Small intestine (tissue), 7 donors: ENCODE data around the gene SOX2. TPM values are rescaled to one million over a fixed set of nuclear protein-coding genes. Genes with fewer than 3 reads are reported as not detected.
A peak's percentile ranks its signal among the peaks of the same experiment; 100 is the strongest.

Experiments used
- DNase-seq, 2 donors: peaks; one replicate each; pipeline versions ENCODE4 v3.0.0 to v3.0.0-alpha.2; 2013
- FAIRE-seq: peaks from 2 replicates; lab custom pipeline; 2012; peaks lifted over from hg19 to GRCh38; lab: Jason Lieb, UNC
- H3K27ac ChIP-seq, 3 donors: one replicate each; pipeline ENCODE4 v1.5.1; 2013; ENCODE audit warnings: low read length in 2 of 3, mild to moderate bottlenecking in 2 of 3, control low read depth in 1 of 3, inconsistent platforms in 1 of 3, low read depth in 1 of 3, moderate library complexity in 1 of 3
- H3K27me3 ChIP-seq, 3 donors: one replicate each; pipeline ENCODE4 v1.6.1; 2013; ENCODE audit warnings: low read length in 3 of 3, inconsistent platforms in 1 of 3; ENCODE audit not compliant: control insufficient read depth in 3 of 3, insufficient read depth in 3 of 3
- H3K36me3 ChIP-seq, 3 donors: one replicate each; pipeline ENCODE4 v1.6.1; 2013; ENCODE audit warnings: low read length in 3 of 3, inconsistent platforms in 1 of 3, low read depth in 1 of 3, mild to moderate bottlenecking in 1 of 3, moderate library complexity in 1 of 3; ENCODE audit not compliant: control insufficient read depth in 3 of 3, insufficient read depth in 2 of 3
- H3K4me1 ChIP-seq, 3 donors: one replicate each; pipeline ENCODE4 v1.6.1; 2013; ENCODE audit warnings: low read length in 2 of 3, inconsistent platforms in 1 of 3, low read depth in 1 of 3, mild to moderate bottlenecking in 1 of 3, moderate library complexity in 1 of 3; ENCODE audit not compliant: control insufficient read depth in 3 of 3, insufficient read depth in 2 of 3
- H3K4me3 ChIP-seq, 3 donors: one replicate each; pipeline ENCODE4 v1.5.1; 2013; ENCODE audit warnings: low read length in 3 of 3, control low read depth in 1 of 3, inconsistent platforms in 1 of 3, low read depth in 1 of 3, mild to moderate bottlenecking in 1 of 3, moderate library complexity in 1 of 3
- H3K9me3 ChIP-seq, 2 donors: one replicate each; pipeline ENCODE4 v1.6.1; 2013; ENCODE audit warnings: low read depth in 1 of 2, low read length in 1 of 2; ENCODE audit not compliant: control insufficient read depth in 2 of 2, insufficient read depth in 1 of 2
- WGBS, 3 donors: extraction: QIAGEN DNeasy Blood & Tissue Kit; methylation state at CpG; one replicate each; pipeline ENCODE4 v1.1.7; 2013; 5-methylcytosine and 5-hydroxymethylcytosine counted together
- polyA plus RNA-seq, 4 donors: library from polyadenylated mRNA; stranded (reverse) in 3 of 4; unstranded in 1 of 4; fragments of 200-250 nt in 3 of 4; fragments of 120-200 nt in 1 of 4; gene quantifications; one replicate each; pipeline versions ENCODE4 v1.2.1 to v1.2.3, GENCODE V29; 2013
- donor health status: healthy with polysubstance abuse.
- donor health status: control.
- donor health status: control.
- donor health status: Bipolar disorder and iron deficiency.
- donor health status: healthy.

Gene SOX2
- polyA plus RNA-seq, 4 donors, result 0.22 to 1.4 TPM; not detected in 2

DNA sequence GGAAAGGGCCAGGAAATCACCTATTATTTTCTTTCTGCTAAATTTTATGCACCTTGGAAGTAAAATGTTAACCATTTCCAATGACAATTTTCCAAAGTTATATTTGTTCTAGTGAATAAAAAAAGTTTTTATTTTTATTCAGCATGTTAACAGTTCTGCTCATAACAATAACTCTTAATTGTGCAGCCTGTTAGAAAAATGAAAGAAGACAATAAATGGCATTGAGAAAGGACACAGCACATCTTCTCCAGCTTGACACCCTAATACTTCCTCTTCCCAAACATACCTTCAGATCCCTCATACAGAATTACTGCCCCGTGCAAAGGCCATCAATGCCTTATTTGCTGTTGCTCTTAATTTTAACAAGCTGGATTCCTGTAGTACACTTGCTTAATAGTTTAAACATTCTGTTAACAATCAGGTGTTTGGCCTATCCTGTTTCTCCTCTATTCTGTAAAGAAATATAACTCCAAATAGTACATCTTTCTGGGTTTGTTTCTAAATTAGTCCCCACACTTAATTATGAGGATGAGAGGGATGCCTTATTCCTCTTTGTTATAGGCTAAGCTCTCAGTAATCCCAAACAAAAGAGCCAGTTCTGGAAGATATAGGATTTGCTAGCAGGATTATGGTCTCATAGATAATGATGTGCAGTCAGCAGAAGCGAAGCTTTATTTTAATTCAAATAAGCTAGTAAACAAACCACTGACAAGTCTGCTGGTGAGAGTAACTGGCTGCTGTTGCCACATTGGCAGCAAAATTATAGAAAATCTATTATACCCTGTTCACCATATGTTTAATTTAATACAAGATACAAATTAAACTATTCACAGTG, 19.2 kb upstream of the SOX2 start:
- WGBS, 3 donors, result 50 to 60% (median 51%) methylated on average over 2 of the region's 2 CpGs
- no peak for FAIRE-seq
- Histone ChIP-seq H3K4me3 (no peak overlapping the region), H3K27ac (no peak overlapping the region), H3K36me3 (no peaks in the 10 kb centered on the region), H3K4me1 (peaks cover 0 to 7% (median 2%) of the 10 kb centered on the region in 3 donors), H3K27me3 (peaks cover 8 to 33% (median 22%) of the 10 kb centered on the region in 3 donors), H3K9me3 (no peaks in the 10 kb centered on the region)
- no peak for DNase-seq

- Histone ChIP-seq H3K4me1 (peaks cover 0 to 7% (median 2%) of the 10 kb centered on the region in 3 donors), H3K36me3 (no peaks in the 10 kb centered on the region), H3K27me3 (peaks cover 8 to 36% (median 25%) of the 10 kb centered on the region in 3 donors), H3K9me3 (no peaks in the 10 kb centered on the region), H3K27ac (no peak overlapping the region), H3K4me3 (no peak overlapping the region)
- FAIRE-seq (no peak), DNase-seq (no peak)
- WGBS, 3 donors, result 80 to 91% (median 86%) methylated on average over 1 of the region's 1 CpG
Observed at GRCh38 chr3:181693280-181693679, 18.4 kb upstream of the SOX2 start.

- 8 to 14% (median 10%) methylated on average over 42 to 53 of the region's 53 CpGs for WGBS, 3 donors
- Histone ChIP-seq H3K36me3 (no peaks in the 10 kb centered on the region), H3K27ac (no peak overlapping the region), H3K27me3 (peaks cover 8 to 52% (median 36%) of the 10 kb centered on the region in 3 donors), H3K4me3 (peak overlapping the region in 2 of 3 donors; percentile 14 to 16), H3K4me1 (peaks cover 0 to 7% (median 2%) of the 10 kb centered on the region in 3 donors), H3K9me3 (no peaks in the 10 kb centered on the region)
- DNase-seq (peak in 1 of 2 donors; percentile 71), FAIRE-seq (no peak)
Observed at GRCh38 chr3:181694805-181695660, 16.7 kb upstream of the SOX2 start.

- 2 to 8% (median 6%) methylated on average over 65 of the region's 65 CpGs for WGBS, 3 donors
- Histone ChIP-seq H3K27ac (no peak overlapping the region), H3K27me3 (peaks cover 8 to 60% (median 36%) of the 10 kb centered on the region in 3 donors), H3K4me3 (peak overlapping the region in 2 of 3 donors; percentile 14 to 16), H3K9me3 (no peaks in the 10 kb centered on the region), H3K36me3 (no peaks in the 10 kb centered on the region), H3K4me1 (peaks cover 2 to 7% (median 5%) of the 10 kb centered on the region in 3 donors)
- no peak for FAIRE-seq
- no peak for DNase-seq
Observed at GRCh38 chr3:181695661-181696491, 15.8 kb upstream of the SOX2 start.

- FAIRE-seq (no peak), DNase-seq (no peak)
- no peak overlapping the region for H3K4me3 ChIP-seq
- no peak overlapping the region for H3K27ac ChIP-seq
- 18 to 26% (median 24%) methylated on average over 11 of the region's 11 CpGs for WGBS, 3 donors
- no peaks in the 10 kb centered on the region for H3K36me3 ChIP-seq
- H3K9me3 ChIP-seq, result no peaks in the 10 kb centered on the region
- peaks cover 2 to 7% (median 5%) of the 10 kb centered on the region in 3 donors for H3K4me1 ChIP-seq
- peaks cover 8 to 67% (median 38%) of the 10 kb centered on the region in 3 donors for H3K27me3 ChIP-seq
Observed at GRCh38 chr3:181696626-181697230, 15.0 kb upstream of the SOX2 start.

DNA sequence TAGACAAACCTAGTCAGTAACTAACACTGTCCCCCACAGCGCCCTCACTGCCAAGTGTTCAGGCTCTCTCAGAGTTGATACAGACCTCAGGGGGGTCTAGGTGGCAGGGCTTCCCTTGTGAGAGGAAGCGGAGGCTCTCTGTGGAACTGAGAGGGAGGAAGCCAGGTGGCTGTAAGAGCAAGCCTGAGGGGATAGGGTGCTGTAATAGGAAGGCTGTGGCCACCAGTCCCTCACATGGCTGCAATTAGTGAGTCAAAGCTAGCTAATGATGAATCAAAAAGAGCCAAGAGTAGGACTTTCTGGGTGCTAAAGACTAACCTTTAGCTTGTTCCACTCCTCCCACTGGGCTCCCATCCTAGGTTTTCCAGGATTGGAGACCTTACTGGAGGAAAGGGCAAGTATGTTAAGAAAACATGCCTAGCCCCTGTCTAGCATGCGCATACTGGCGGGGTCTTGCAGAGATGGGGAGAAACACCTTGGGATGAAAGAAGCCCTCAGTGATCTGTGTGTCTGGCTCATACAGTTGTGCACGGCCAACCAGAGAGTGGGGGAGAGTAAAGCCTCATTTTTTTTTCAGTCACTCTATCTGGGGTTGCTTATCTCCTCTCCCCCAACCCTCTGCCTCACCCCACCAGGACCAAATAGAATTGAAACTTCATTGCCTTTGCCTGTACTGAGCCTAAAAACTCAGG, 13.3 kb upstream of the SOX2 start:
- 46 to 62% (median 50%) methylated on average over 5 of the region's 5 CpGs for WGBS, 3 donors
- FAIRE-seq, result no peak
- no peak for DNase-seq
- no peaks in the 10 kb centered on the region for H3K9me3 ChIP-seq
- peaks cover 8 to 80% (median 47%) of the 10 kb centered on the region in 3 donors for H3K27me3 ChIP-seq
- H3K4me1 ChIP-seq, result peaks cover 2 to 9% (median 5%) of the 10 kb centered on the region in 3 donors
- no peaks in the 10 kb centered on the region for H3K36me3 ChIP-seq
- H3K4me3 ChIP-seq, result no peak overlapping the region
- H3K27ac ChIP-seq, result no peak overlapping the region

GRCh38 chr3:181699171-181699903, 12.4 kb upstream of the SOX2 start:
- H3K27ac ChIP-seq, result no peak overlapping the region
- peaks cover 8 to 89% (median 57%) of the 10 kb centered on the region in 3 donors for H3K27me3 ChIP-seq
- WGBS, 3 donors, result 23 to 29% (median 27%) methylated on average over 14 of the region's 14 CpGs
- no peak for DNase-seq
- no peak for FAIRE-seq
- no peak overlapping the region for H3K4me3 ChIP-seq
- H3K9me3 ChIP-seq, result no peaks in the 10 kb centered on the region
- no peaks in the 10 kb centered on the region for H3K36me3 ChIP-seq
- H3K4me1 ChIP-seq, result peaks cover 2 to 9% (median 5%) of the 10 kb centered on the region in 3 donors
